ENCODE results near the gene CENPE. TPM values are rescaled to one million over a fixed set of nuclear protein-coding genes. Genes with fewer than 3 reads are reported as not detected.
A peak's percentile ranks its signal among the peaks of the same experiment; 100 is the strongest.
"Not testable (repeated sequence)": the region's sequence is repeated elsewhere in the genome, so short reads cannot be mapped to it uniquely, and the experiment has no call there.

The CENPE gene, protein sequence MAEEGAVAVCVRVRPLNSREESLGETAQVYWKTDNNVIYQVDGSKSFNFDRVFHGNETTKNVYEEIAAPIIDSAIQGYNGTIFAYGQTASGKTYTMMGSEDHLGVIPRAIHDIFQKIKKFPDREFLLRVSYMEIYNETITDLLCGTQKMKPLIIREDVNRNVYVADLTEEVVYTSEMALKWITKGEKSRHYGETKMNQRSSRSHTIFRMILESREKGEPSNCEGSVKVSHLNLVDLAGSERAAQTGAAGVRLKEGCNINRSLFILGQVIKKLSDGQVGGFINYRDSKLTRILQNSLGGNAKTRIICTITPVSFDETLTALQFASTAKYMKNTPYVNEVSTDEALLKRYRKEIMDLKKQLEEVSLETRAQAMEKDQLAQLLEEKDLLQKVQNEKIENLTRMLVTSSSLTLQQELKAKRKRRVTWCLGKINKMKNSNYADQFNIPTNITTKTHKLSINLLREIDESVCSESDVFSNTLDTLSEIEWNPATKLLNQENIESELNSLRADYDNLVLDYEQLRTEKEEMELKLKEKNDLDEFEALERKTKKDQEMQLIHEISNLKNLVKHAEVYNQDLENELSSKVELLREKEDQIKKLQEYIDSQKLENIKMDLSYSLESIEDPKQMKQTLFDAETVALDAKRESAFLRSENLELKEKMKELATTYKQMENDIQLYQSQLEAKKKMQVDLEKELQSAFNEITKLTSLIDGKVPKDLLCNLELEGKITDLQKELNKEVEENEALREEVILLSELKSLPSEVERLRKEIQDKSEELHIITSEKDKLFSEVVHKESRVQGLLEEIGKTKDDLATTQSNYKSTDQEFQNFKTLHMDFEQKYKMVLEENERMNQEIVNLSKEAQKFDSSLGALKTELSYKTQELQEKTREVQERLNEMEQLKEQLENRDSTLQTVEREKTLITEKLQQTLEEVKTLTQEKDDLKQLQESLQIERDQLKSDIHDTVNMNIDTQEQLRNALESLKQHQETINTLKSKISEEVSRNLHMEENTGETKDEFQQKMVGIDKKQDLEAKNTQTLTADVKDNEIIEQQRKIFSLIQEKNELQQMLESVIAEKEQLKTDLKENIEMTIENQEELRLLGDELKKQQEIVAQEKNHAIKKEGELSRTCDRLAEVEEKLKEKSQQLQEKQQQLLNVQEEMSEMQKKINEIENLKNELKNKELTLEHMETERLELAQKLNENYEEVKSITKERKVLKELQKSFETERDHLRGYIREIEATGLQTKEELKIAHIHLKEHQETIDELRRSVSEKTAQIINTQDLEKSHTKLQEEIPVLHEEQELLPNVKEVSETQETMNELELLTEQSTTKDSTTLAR (N-terminal part only)
- total RNA-seq, result 0.51 TPM
- long read RNA-seq, result 0 reads

DNA sequence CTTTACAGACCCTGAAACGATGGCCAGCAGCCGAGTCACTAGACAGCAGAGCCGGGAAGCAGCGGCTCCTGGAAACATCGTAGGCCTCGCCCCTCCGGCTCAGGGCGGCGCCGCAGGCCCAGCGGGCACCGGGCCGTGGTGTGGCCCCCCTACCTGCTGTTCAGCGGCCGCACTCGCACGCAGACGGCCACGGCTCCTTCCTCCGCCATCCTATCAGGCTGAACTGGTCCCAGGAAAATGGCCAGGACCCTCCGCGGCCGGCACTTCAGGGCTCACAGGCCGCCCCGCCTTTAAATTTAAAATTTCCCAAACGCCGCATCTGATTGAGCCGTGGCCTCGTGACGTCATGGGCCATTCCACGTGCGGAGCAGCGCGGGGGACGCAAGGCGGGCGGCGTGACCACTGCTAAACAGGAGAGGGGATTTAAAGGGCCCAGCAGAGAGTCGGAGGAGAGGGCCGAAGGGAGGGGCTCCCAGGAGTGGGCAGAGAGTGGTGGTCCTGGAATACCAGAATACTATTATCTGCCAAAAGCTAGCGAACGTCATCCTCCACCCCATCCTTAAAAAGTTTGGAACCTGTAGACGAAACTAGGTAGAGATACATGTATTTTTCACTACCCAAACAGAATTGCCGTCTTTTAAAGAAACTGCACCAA, at the start of gene CENPE:
CENPE (minus strand) TSS at position 233 of the 655 bp plus-strand sequence; CDS start at position 209, 24 bp downstream.
- ATAC-seq (peak; percentile 96), DNase-seq (ENCODE audit: missing footprints) (peak; percentile 94)
- intact Hi-C loops (cut with DNase I), result no loop called here

DNA sequence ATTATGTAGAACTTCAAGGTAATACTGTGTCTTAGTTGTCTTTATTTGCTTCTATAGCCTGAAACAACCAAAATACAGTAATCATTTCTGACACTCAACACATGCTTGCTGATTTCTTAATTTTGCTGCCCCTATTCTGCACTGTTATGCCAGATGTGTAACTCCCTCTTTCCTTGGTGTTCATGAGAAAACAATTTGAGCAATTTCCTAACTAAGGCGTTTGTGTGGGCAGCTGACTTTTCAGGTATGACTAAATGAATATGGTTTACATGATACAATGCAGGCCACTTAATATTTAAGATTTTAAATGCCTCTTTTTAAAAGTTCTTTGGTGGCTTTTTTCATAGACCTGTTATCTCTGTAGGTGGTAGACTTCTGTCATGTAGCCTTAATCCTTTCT, 46.1 kb upstream of the CENPE start:
- intact Hi-C loops (cut with DNase I), result no loop called here
- no peak for DNase-seq (ENCODE audit: missing footprints)
- no peak for ATAC-seq

DNA sequence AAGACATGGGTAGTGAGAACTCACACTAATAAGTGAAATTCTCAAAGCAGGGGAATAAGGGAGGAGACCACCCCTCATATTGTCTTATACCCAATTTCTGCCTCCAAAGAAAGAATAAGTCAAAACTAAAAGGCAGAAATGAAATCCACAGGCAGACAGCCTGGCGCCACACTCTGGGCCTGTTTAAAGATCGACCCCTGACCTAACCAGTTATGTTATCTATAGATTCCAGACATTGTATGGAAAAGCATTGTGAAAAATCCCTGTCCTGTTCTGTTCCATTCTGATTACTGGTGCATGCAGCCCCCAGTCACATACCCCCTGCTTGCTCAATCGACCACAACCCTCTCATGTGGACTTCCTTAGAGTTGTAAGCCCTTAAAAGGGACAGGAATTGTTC, 32.8 kb upstream of the CENPE start:
- DNase-seq (ENCODE audit: missing footprints); intact Hi-C loops (cut with DNase I); ATAC-seq: not testable (repeated sequence)

DNA sequence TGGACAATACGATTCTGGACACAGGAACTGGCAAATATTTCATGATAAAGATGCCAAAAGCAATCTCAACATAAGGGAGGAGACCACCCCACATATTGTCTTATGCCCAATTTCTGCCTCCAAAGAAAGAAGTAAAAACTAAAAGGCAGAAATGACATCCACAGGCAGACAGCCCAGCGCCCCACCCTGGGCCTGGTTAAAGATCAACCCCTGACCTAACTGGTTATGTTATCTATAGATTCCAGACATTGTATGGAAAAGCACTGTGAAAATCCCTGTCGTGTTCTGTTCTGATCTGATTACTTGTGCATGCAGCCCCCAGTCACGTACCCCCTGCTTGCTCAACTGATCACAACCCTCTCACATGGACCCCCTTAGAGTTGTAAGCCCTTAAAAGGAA, 25.4 kb upstream of the CENPE start:
- not testable (repeated sequence) for ATAC-seq

DNA sequence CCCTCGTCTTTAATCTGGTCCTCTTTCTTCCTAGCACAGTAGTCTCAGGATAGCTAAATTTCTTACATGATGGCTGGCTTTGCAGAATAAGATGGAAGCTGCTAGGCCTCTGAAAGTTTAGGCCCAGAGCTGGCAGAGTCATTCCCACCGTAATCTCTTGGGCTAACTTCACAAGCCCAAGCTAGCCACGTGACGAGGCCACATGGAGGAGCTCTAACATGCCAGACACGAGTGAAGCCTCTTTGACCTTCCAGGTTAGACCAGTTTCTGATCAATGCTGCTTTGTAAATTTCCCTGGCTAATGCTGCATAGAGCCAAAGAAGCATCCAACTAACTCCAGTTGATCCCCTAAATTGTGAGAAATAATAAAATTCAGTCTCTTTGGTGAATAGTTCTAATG, 9.5 kb upstream of the CENPE start:
- no peak for DNase-seq (ENCODE audit: missing footprints)
- ATAC-seq, result no peak
- intact Hi-C loops (cut with DNase I), result no loop called here

More for the DNA sequence above, 25.4 kb upstream of the CENPE start:
- intact Hi-C loops (cut with DNase I); DNase-seq (ENCODE audit: missing footprints): not testable (repeated sequence)

DNA sequence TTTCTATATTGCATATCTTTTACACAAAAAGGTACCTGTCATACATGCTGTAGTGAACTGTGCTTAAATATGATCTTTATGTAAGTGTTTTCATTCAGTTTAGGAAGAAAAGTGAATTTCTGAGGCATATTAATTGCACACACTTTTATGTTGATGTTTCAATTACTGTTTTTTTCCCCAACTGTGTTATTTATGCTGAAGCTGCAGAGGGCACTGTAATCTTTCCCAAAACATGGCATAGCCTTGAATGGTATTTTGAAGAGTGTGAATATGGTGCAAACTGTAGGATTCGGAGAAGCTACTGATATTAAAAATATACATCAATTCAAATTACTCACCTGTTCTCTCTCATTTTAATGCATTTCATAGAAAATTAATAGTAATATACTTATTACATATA, 6.0 kb upstream of the CENPE start:
- DNase-seq (ENCODE audit: missing footprints), result no peak
- no peak for ATAC-seq
- intact Hi-C loops (cut with DNase I), result no loop called here

DNA sequence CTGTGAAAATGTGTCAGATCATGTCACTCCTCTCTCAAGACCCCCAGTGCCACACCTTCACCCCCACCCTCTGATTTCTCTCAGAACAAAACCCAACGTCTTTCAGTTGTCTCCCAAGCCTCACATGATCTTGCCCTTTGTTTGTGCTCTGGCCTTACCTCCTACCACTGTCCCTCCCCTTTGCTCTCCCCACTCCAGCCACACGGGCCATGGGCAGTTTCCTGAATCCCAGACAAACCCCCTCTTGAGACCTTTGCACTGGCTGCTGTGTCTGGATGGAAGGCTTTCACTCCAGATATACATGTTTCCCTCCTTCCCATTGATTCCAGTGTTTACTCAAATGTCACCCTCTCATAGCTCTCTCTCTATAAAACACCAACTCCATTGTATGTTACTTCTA, 3.6 kb upstream of the CENPE start:
- DNase-seq (ENCODE audit: missing footprints) (no peak), ATAC-seq (no peak)
- intact Hi-C loops (cut with DNase I), result no loop called here

DNA sequence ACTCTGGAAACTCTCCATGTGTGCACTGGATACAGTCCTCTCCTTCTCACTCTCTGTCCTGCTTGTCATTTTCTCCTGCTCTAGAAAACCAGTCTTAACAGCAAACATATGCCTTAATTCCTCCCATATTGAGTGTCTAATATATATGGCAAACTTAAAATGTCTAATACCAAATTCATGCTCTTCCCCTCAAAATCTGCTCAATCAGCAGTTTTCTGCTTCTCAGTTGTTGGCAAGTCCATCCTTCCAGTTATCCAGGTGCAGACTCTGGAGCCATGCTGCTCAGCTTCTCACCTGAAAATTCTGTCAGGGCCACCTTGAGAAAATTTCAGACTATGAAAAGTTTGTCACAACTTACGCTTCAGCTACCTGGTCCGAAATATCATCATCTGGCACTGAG, 3.1 kb upstream of the CENPE start:
- ATAC-seq (no peak), DNase-seq (ENCODE audit: missing footprints) (no peak)
- intact Hi-C loops (cut with DNase I), result no loop called here

DNA sequence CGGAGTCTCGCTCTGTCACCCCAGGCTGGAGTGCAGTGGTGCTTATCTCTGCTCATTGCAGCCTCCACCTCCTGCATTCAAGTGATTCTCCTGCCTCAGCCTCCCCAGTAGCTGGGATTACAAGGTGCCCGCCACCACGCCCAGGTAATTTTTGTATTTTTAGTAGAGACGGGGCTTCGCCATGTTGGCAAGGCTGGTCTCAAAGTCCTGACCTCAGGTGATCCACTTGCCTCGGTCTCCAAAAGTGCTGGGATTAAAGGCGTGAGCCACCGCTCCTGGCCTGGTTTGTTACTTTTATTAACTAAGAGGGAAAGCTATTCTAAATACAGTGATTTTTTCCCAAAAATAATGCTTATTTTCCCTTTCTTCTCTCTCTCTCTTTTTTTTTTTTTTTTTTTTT, 866 bp upstream of the CENPE start:
- DNase-seq (ENCODE audit: missing footprints) (peak; percentile 44), ATAC-seq (no peak)
- intact Hi-C loops (cut with DNase I), result no loop called here

DNA sequence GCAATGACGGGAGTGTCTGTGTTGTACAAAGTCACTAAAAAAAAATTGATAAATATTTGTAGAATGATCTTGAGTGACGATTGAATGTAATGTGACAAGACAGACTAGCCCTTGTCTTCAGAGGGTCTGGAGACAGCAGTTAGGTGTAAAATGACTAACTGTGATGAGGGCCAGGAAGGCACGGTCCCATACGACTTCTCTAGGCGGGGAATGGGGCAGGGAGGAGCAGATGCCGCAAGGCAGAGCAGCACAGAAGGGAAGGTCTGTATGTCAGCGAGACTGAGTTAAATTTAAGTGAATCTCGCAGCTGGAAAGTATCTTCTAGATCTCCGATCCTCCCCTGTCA, 405 bp downstream of the CENPE start:
- peak; percentile 12 for ATAC-seq
- no peak for DNase-seq (ENCODE audit: missing footprints)
- intact Hi-C loops (cut with DNase I), result no loop called here

DNA sequence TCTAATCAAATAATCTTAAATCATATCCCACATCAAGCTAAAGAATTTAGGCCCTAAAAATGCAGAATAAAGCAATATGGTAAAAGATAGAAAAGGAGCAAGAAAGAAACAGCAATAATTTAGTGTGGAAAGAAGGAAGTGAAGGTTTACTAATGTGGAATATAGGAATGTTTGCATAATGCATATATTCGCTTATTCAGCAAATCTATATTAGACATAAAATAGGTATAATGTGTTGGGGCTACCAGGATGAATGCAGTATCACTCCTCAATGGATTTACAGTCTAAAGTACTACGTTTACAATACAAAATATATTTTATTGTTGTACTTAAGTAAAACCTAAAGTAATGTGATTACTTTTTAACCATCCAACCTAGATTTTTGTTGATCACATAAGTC, 4.7 kb downstream of the CENPE start:
- ATAC-seq (no peak), DNase-seq (ENCODE audit: missing footprints) (no peak)
- intact Hi-C loops (cut with DNase I), result no loop called here

DNA sequence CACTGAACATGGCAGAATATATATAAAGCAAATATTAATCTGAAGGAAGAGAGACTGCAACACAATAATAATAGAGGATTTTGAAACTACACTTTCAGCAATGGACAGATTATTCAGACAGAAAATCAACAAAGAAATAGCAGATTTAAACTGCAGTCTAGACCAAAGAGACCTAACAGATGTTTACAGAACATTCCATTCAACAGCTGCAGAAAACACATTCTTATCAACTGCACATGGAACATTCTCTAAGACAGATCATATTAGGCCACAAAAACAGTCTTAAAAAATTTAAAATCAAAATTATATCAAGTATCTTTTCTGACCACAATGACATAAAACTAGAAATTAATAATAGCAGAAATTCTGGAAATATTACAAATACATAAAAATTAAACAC, 27.1 kb downstream of the CENPE start:
- intact Hi-C loops (cut with DNase I), result no loop called here
- ATAC-seq (no peak), DNase-seq (ENCODE audit: missing footprints) (no peak)

DNA sequence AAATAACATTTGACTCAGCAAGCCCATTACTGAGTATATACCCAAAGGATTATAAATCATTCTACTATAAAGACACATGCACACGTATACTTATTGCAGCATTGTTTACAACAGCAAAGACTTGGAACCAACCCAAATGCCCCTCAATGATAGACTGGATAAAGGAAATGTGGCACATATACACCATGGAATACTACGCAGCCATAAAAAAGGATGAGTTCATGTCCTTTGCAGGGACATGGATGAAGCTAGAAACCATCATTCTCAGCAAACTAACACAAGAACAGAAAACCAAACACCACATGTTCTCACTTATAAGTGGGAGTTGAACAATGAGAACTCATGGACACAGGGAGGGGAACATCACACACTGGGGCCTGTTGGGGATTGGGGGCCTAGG, 28.4 kb downstream of the CENPE start:
- ATAC-seq; intact Hi-C loops (cut with DNase I); DNase-seq (ENCODE audit: missing footprints): not testable (repeated sequence)

DNA sequence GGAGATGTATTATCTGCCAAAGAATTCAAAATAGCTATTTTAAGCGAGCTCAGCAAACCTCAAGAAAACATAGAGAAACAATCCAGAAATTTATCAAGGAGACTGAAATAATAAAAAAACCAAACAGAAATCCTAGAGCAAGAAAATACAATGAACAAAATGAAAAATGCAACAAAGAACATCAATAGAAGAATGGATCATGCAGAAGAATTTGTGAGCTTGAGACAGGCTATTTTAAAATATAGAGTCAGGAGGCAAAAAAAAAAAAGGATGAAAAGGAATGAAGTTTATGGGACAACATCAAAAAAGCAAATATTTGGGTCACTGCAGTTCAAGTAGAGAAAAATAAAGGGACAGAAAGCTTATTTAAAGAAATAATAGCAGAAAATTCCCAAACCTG, 29.1 kb downstream of the CENPE start:
- DNase-seq (ENCODE audit: missing footprints) (no peak), ATAC-seq (no peak)
- intact Hi-C loops (cut with DNase I), result no loop called here

DNA sequence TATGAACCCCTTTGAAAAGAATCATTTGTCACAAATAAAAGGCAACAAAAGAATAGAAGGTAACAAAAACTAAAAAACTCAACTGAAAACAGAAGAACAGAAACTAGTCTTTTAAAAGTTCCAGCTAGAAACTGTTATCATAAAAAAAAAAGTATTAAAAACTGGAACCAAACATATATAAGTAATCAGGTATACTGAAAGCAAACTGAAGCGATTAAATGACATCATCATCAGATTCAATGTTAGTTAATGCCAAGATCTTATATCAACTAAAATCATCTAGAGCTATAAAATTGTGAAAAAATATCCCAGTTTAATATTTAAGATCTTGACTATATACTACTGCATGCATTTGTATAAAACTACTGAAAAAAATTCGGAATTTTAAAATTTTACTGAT, 36.0 kb downstream of the CENPE start:
- DNase-seq (ENCODE audit: missing footprints) (no peak), ATAC-seq (no peak)
- intact Hi-C loops (cut with DNase I), result no loop called here

DNA sequence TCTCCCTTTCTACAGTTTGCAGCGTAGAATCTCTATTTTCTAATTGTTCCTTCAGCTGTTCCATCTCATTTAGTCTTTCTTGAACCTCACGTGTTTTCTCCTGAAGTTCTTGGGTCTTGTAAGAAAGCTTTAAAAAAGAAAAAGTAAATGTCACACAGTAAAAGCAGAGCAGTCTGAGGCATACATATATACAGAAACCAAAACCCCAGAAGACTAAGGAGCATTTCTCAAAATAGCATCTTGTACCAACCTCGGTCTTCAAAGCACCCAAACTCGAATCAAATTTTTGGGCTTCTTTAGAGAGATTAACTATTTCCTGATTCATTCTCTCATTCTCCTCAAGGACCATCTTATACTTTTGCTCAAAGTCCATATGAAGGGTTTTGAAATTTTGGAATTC, 39.4 kb downstream of the CENPE start:
- intact Hi-C loops (cut with DNase I), result no loop called here
- DNase-seq (ENCODE audit: missing footprints), result no peak
- no peak for ATAC-seq

DNA sequence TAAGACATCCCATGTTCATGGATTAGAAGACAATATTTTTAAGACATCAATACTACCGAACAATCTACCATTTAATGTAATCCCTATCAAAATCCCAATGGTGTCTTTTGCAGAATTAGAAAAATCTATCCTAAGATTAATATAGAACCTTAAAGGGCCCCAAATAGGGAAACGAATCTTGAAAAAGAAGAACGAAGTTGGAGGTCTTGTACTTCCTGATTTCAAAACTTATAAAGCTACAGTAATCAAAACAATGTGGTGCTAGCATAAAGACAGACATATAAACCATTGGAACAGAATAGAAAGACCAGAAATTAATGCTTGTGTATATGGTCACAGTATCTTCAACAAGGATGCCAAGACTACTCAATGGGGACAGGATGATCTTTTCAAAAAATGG, 42.0 kb downstream of the CENPE start:
- DNase-seq (ENCODE audit: missing footprints), result no peak
- no peak for ATAC-seq
- intact Hi-C loops (cut with DNase I), result no loop called here

DNA sequence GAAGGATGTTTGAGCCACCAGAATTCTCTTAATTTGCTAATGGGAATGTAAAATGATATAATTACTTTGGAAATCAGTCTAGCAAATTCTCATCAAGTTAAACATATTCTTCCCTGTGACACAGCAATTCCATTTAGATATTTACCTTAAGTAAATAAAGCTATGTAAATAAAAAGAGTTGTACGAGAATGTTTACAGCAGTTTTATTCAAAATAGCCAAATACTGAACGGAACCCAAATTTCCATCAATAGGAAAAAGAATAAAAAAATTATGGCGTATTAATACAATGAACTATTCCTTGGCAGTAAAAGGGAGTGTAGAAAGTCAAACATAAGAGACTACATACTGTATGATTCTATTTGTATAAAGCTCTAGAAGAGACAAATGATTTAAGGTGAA, 45.8 kb downstream of the CENPE start:
- intact Hi-C loops (cut with DNase I), result no loop called here
- DNase-seq (ENCODE audit: missing footprints) (no peak), ATAC-seq (no peak)

DNA sequence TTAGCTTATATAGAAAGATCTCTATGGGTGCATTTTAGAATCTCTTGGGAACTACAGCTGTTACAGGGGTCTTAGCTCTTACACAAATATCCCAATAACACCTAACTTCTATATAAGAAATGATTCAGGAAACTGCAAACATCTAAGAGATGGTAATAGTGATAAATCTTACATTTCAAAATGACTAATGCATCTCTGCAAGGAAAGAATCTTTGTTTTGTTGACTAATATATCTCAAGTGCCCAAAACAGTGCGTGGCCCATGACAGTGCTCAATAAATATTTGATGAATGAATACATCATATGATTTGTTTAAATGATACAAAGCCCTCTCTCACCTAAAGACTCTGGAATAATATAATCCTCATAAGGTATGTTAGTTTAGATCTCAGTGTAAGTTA, 47.5 kb downstream of the CENPE start:
- DNase-seq (ENCODE audit: missing footprints) (no peak), ATAC-seq (no peak)
- intact Hi-C loops (cut with DNase I), result no loop called here

Measured in Right ventricle myocardium inferior (tissue), 1 donor.